HT-29 (cell line): ENCODE data around the gene SLC25A17. TPM values are rescaled to one million over a fixed set of nuclear protein-coding genes. Genes with fewer than 3 reads are reported as not detected.
"Not testable (repeated sequence)": the region's sequence is repeated elsewhere in the genome, so short reads cannot be mapped to it uniquely, and the experiment has no call there.

ENCODE experiments used
- DNase-seq: peaks from one replicate; pipeline ENCODE4 v3.0.0-alpha.2; 2015; ENCODE audit warnings: low spot score
- total RNA-seq: library from RNA; depleted of rRNA; stranded (reverse); fragments of >200 nt; shearing (Covaris generic); gene quantifications from 2 replicates; pipeline ENCODE4 v1.2.3, GENCODE V29; 2014

SLC25A17 gene
- total RNA-seq, 1 experiment from 2014 or later, result 14.0 TPM

GRCh38 chr22:40819599-40820140, 524 bp upstream of the SLC25A17 start:
- no peak for DNase-seq

- no peak for DNase-seq
These were observed 877 bp downstream of the SLC25A17 start for GRCh38 chr22:40818192-40818746.

- DNase-seq, result no peak
These were observed 1.4 kb downstream of the SLC25A17 start for GRCh38 chr22:40817737-40818136.

GRCh38 chr22:40813912-40814315, 5.2 kb downstream of the SLC25A17 start:
- no peak for DNase-seq

GRCh38 chr22:40808018-40808841, 10.9 kb downstream of the SLC25A17 start:
- DNase-seq, result no peak

DNA sequence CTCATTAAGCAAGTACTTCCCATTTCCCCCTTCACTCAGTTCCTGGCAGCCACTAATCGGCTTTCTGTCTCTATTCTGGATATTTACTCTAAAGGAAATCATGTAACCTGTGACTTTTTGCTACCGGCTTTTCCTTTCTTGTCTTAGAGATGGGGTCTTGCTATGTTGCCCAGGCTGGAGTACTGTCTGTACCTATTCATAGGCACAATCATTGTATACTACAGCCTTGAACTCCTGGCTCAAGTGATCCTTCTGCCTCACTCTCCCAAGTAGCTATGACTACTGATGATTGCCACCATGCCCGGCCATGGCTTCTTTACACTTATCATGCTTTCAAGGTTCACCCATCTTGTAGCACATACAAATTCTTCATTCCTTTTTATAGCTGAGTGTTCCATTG, 12.4 kb downstream of the SLC25A17 start:
- DNase-seq, result no peak

DNA sequence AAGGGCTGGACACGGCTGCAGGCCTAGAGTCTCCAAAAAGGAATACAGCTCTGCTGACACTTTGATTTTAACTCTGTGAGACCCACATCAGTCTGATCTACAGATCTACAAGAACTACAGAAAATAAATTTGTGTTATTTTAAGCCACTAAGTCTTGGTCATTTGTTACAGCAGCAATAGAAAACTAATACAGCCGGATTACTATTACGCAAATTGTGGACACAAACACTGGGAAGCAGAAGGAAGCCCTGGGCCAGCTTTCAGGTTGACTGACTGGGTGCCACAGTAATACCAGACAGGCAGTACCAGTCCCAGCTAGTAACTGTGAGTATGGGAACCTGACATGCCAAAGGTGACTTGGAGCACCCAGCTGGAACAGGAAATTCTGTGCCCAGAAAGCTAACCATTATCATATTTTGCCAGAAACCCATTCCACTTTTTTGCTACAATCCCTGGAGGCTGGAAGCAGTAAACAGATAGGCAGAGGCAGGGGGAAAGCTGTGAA, 13.4 kb downstream of the SLC25A17 start:
- no peak for DNase-seq

DNA sequence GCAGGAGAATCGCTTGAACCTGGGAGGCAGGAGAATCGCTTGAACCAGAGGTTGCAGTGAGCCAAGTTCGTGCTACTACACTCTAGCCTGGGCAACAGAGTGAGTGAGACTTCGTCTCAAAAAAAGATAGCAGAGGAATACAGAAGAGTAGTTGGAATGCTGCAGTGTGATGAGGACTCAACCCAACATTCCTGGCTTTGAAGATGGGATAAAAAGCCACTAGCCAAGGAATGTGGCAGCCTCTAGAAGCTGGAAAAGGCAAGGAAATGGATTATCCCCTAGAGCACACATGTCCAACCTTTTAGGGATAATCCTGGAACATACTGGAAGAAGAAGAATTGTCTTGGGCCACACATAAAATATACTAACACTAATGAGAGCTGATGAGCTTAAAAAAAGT, 13.9 kb downstream of the SLC25A17 start:
- DNase-seq, result no peak

GRCh38 chr22:40803321-40803720, 15.8 kb downstream of the SLC25A17 start:
- no peak for DNase-seq

DNA sequence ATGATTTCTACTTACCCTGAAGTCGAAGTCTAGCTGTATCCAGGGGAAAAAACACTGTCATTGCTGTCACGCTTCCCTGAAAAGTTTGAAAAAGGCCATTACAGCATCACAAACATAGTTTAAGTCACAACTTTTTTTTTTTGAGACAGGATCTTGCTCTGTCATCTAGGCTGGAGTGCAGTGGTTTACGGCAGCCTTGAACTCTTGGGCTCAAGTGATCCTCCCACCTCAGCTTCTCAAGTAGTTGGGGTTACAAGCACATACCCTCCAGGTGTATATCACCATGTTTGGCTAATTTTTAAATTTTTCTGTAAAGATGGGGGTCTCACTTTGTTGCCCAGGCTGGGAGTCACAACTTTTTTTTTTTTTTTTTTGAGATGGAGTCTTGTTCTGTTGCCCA, 20.1 kb downstream of the SLC25A17 start:
- DNase-seq, result no peak

DNA sequence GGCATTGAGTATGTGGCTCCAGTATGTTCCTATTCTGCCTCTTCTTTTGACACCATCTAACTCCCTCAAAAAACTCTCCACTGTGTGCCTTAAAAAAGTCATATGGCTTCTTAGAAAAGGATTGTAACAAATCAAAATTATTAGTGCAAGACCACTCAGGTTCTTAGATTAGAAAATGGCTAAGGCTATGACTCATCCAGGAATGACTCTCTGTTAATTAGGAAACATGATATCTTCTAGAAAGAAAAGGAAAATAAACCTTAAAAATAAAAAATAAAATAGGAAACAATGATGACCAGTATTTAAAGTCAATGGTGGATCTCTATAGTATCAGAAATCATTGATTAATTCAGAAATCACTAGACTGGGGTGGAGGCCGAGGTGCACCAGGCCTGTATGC, 21.7 kb downstream of the SLC25A17 start:
- no peak for DNase-seq

GRCh38 chr22:40792451-40792850, 26.7 kb downstream of the SLC25A17 start:
- DNase-seq, result no peak

- DNase-seq, result no peak
These were observed 27.9 kb downstream of the SLC25A17 start for GRCh38 chr22:40791241-40791640.

DNA sequence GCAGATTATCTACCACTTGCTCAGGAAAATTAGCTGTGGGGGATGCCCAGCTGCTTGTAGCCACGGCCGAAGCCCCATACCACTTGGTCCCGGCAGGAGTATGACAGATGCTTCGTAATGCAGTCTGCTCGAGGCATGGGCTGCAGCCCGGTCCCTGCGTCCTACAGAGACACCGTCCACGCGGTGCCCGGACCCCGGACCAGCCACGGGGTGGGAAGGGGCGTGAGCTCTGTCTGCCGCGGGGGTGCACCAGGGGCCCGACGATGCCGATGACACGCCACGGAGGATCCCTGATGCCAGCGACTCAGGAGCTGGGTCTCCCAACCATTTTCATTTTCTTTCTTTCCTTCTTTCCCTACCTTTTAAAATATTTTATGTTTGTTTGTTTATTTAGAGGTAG, 30.0 kb downstream of the SLC25A17 start:
- DNase-seq, result no peak

- no peak for DNase-seq
These were observed 36.6 kb downstream of the SLC25A17 start for GRCh38 chr22:40782521-40782920.

DNA sequence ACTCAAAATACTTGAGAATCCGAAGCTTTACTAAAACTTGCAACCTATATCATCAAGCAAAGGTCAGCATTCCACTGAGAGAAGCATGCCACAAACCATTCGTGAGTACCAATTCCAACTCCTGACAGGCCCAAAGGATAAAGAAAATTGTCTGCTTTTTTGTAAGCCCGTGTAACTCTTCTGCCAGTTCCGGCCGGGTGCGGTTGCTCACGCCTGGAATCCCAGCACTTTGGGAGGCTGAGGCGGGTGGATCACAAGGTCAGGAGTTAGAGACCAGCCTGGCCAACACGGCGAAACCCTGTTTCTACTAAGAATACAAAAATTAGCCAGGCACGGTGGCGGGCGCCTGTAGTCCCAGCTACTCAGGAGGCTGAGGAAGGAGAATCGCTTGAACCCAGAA, 37.4 kb downstream of the SLC25A17 start:
- not testable (repeated sequence) for DNase-seq

- no peak for DNase-seq
These were observed 49.4 kb downstream of the SLC25A17 start for GRCh38 chr22:40769761-40770160.

DNA sequence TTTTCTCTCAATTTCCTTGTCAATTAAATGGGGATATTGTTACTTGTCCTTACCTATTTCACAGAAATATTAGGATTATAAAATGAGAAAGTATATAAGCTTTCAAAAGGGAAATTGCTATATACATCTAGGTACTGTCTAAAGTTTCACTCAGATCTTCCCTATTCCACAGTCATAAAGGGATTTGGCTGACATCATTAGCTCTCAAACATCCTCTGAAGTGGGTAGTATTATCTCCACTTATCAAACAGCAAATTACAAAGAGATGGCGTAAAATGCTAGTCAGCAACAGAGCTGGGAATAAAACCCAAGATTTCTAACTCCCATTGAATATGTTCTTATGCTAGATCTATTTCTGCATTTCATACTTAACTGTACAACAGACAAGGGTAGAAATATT, 50.9 kb downstream of the SLC25A17 start:
- DNase-seq, result no peak

GRCh38 chr22:40766956-40767355, 52.2 kb downstream of the SLC25A17 start:
- no peak for DNase-seq

- no peak for DNase-seq
These were observed 54.2 kb downstream of the SLC25A17 start for GRCh38 chr22:40764763-40765441.

DNA sequence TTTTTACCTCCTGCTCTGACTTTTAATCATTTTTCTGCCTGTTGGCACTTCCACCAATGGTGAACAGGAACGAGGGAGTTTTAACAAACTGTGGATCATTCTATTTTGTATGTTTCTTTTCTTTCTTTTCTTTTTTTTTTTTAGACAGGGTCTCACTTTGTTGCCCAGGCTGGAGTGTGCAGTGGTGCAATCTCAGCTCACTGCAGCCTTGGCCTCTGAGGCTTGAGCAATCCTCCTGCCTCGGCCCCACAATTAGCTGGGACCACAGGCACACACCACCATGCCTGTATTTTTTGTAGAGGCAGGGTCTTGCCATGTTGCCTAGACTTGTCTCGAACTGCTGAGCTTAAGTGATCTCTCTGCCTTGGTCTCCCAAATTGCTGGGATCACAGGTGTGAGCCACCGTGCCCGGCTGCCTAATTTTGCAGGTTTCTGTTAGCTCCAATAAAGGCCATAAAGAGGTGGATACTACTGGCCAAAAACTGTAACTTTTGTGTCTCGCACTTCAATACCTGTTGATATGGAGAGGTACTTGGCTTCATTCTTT, 59.8 kb downstream of the SLC25A17 start:
- DNase-seq, result no peak

DNA sequence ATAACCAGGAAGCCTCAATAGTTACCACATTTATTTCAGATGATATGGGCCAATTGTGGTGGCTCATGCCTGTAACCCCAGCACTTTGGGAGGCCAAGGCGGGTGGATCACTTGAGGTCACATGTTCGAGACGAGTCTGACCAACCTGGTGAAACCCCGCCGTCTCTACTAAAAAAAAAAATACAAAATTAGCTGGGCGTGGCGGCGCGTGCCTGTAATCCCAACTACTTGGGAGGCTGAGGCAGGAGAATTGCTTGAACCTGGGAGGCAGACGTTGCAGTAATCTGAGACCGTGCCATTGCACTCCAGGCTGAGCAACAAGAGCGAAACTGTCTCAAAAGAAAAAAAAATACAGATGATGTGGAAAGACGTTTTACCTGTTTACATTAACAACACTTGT, 60.3 kb downstream of the SLC25A17 start:
- DNase-seq, result not testable (repeated sequence)
